BJ (cell line): Measurements from ENCODE around the gene HNRNPUL2. TPM values are rescaled to one million over a fixed set of nuclear protein-coding genes. Genes with fewer than 3 reads are reported as not detected.

Experiments used
- CTCF ChIA-PET: fragments of 350-600 bp; formaldehyde crosslinking; extraction: SDS; loops from one replicate; lab custom pipeline; 2021; ENCODE audit warnings: antibody characterized with exemption, inconsistent platforms; lab: Yijun Ruan, JAX
- POLR2A ChIA-PET: fragments of 300-600 bp; sonication (Branson Sonifier 250); formaldehyde crosslinking; extraction: SDS; loops from one replicate; lab custom pipeline; 2021; ENCODE audit warnings: antibody characterized with exemption; lab: Charles Lee
- DNase-seq: peaks from one replicate; pipeline ENCODE4 v3.0.0-alpha.2; 2011; ENCODE audit warnings: low read depth
- H3K27me3 ChIP-seq: 2 replicates; pipeline ENCODE4 v1.6.0; 2011; ENCODE audit warnings: low read length; ENCODE audit not compliant: control insufficient read depth, insufficient read depth
- H3K36me3 ChIP-seq: 2 replicates; pipeline ENCODE4 v1.5.1; 2011; ENCODE audit warnings: low read length; ENCODE audit not compliant: control insufficient read depth, insufficient read depth
- H3K4me3 ChIP-seq: 2 replicates; pipeline ENCODE4 v1.5.1; 2011; ENCODE audit warnings: low read depth, mild to moderate bottlenecking, control low read depth, low read length
- CTCF ChIP-seq: IDR thresholded peaks from 2 replicates; pipeline ENCODE4 v1.5.1; 2011; ENCODE audit warnings: low read depth, mild to moderate bottlenecking, control low read depth, inconsistent platforms, low read length, moderate library complexity; ENCODE audit not compliant: insufficient read depth
- polyA plus RNA-seq: library from polyadenylated mRNA; depleted of rRNA; stranded (reverse); fragments of >200 nt; gene quantifications from 2 replicates; pipeline ENCODE4 v1.2.3, GENCODE V29; 2011; rRNA removed
- small RNA-seq: library from RNA; depleted of rRNA; stranded (forward); fragments of <200 nt; gene quantifications from one replicate; pipeline ENCODE3, GENCODE V24; 2012; ENCODE audit warnings: low replicate concordance, low read depth; ENCODE audit not compliant: insufficient read length

Gene HNRNPUL2
- polyA plus RNA-seq, 1 experiment, result 10.0 TPM

- no peak for DNase-seq
- H3K36me3 ChIP-seq, result peaks cover 15% of the 10 kb centered on the region
- H3K4me3 ChIP-seq, result peak overlapping the region; percentile 72
- CTCF ChIA-PET, result interaction anchor here (0.5 to 2.0 kb wide), 13 partner anchors 9 to 120 kb away, joined by 3 to 9 read pairs (median 4); partner anchors contain the start of genes INTS5 and LRRN4CL
- POLR2A ChIA-PET, result interaction anchor here (0.6 to 2.3 kb wide), 13 partner anchors 9 to 110 kb away, joined by 3 to 19 read pairs (median 10); partner anchors contain the start of genes B3GAT3, GANAB, HNRNPUL2 and INTS5
- H3K27me3 ChIP-seq, result no peaks in the 10 kb centered on the region
- TF ChIP-seq CTCF, result no peak
Observed at GRCh38 chr11:62665599-62666258, 61.5 kb downstream of the HNRNPUL2 start.

- no peak for DNase-seq
- no peaks in the 10 kb centered on the region for H3K27me3 ChIP-seq
- ChIA-PET POLR2A (interaction anchor here (0.5 to 2.3 kb wide), 18 partner anchors 8 to 1294 kb away, joined by 3 to 19 read pairs (median 6); partner anchors contain the start of genes B3GAT3, GANAB, HNRNPUL2 and INTS5), CTCF (interaction anchor here (0.5 to 2.0 kb wide), 15 partner anchors 8 to 121 kb away, joined by 3 to 9 read pairs (median 4); partner anchors contain the start of genes INTS5 and LRRN4CL)
- peak within 1 kb of the TSS; percentile 72 for H3K4me3 ChIP-seq
- H3K36me3 ChIP-seq, result peaks cover 15% of the 10 kb centered on the region
- no peak for TF ChIP-seq CTCF
Observed at GRCh38 chr11:62665075-62665598, 62.1 kb downstream of the HNRNPUL2 start, which contains the start of the genes C11orf98 and CSKMT. TSS of gene C11orf98 (minus strand) at chr11:62665210. CDS start at chr11:62665169, 41 bp downstream. TSS of gene CSKMT (plus strand) at chr11:62665312. CDS start at chr11:62665880, 568 bp downstream.

- no peaks in the 10 kb centered on the region for H3K27me3 ChIP-seq
- ChIA-PET CTCF (interaction anchor here (0.7 to 2.0 kb wide), 10 partner anchors 8 to 72 kb away, joined by 3 to 9 read pairs (median 4); partner anchors contain the start of genes INTS5 and LRRN4CL), POLR2A (interaction anchor here (0.5 to 2.3 kb wide), 15 partner anchors 8 to 1294 kb away, joined by 3 to 19 read pairs (median 6); partner anchors contain the start of genes B3GAT3, GANAB, HNRNPUL2 and INTS5)
- peaks cover 13% of the 10 kb centered on the region for H3K36me3 ChIP-seq
- DNase-seq, result no peak
- H3K4me3 ChIP-seq, result peak overlapping the region; percentile 72
- TF ChIP-seq CTCF, result no peak
Observed at GRCh38 chr11:62664405-62665074, 62.7 kb downstream of the HNRNPUL2 start.

Small RNA genes lying within 50 kb of the gene (small RNA-seq; reads per million reads assigned to genes)
- not detected for gene SNORA57

Other genes starting within 250 kb of the HNRNPUL2 start
- 145 and 185 TPM in 2 replicates for gene AHNAK, start 180.7 kb downstream of the HNRNPUL2 start, polyA plus RNA-seq
- 2,358 and 2,459 TPM in 2 replicates for gene EEF1G, start 153.6 kb downstream of the HNRNPUL2 start, polyA plus RNA-seq
- gene TUT1, start 135.9 kb downstream of the HNRNPUL2 start, polyA plus RNA-seq, result 6.4 and 9.9 TPM in 2 replicates
- 16.4 and 17.8 TPM in 2 replicates for gene MTA2, start 125.6 kb downstream of the HNRNPUL2 start, polyA plus RNA-seq
- 18.9 and 26.5 TPM in 2 replicates for gene EML3, start 114.7 kb downstream of the HNRNPUL2 start, polyA plus RNA-seq
- gene ROM1, start 114.2 kb downstream of the HNRNPUL2 start, polyA plus RNA-seq, result 2.1 and 2.2 TPM in 2 replicates
- gene B3GAT3, start 105.5 kb downstream of the HNRNPUL2 start, polyA plus RNA-seq, result 24.5 and 42.4 TPM in 2 replicates
- 388 and 463 TPM in 2 replicates for gene GANAB, start 80.8 kb downstream of the HNRNPUL2 start, polyA plus RNA-seq
- gene INTS5, start 74.2 kb downstream of the HNRNPUL2 start, polyA plus RNA-seq, result 6.7 and 17.3 TPM in 2 replicates
- gene C11orf98, start 62.2 kb downstream of the HNRNPUL2 start, polyA plus RNA-seq, result 43.0 and 45.2 TPM in 2 replicates
- gene CSKMT, start 62.1 kb downstream of the HNRNPUL2 start, polyA plus RNA-seq, result 5.1 and 6.6 TPM in 2 replicates
- gene UQCC3, start 55.8 kb downstream of the HNRNPUL2 start, polyA plus RNA-seq, result 6.9 TPM in 2 replicates
- gene LBHD1, start 55.2 kb downstream of the HNRNPUL2 start, polyA plus RNA-seq, result 4.0 and 4.1 TPM in 2 replicates
- gene UBXN1, start 48.4 kb downstream of the HNRNPUL2 start, polyA plus RNA-seq, result 83.7 and 86.0 TPM in 2 replicates
- gene LRRN4CL, start 37.9 kb downstream of the HNRNPUL2 start, polyA plus RNA-seq, result 2.6 and 2.9 TPM in 2 replicates
- 70.8 and 94.1 TPM in 2 replicates for gene BSCL2, start 20.0 kb downstream of the HNRNPUL2 start, polyA plus RNA-seq
- gene GNG3, start 19.8 kb downstream of the HNRNPUL2 start, polyA plus RNA-seq, result not detected in 2 replicates
- 31.7 and 32.6 TPM in 2 replicates for gene TTC9C, start 1.0 kb upstream of the HNRNPUL2 start, polyA plus RNA-seq
- gene ZBTB3, start 26.7 kb upstream of the HNRNPUL2 start, polyA plus RNA-seq, result 3.5 and 3.8 TPM in 2 replicates
- gene POLR2G, start 34.1 kb upstream of the HNRNPUL2 start, polyA plus RNA-seq, result 151 and 208 TPM in 2 replicates
- 9.1 and 17.0 TPM in 2 replicates for gene TAF6L, start 43.9 kb upstream of the HNRNPUL2 start, polyA plus RNA-seq
- gene TMEM179B, start 59.9 kb upstream of the HNRNPUL2 start, polyA plus RNA-seq, result 76.2 and 97.1 TPM in 2 replicates
- gene TMEM223, start 64.5 kb upstream of the HNRNPUL2 start, polyA plus RNA-seq, result 13.6 and 15.7 TPM in 2 replicates
- 37.8 and 51.0 TPM in 2 replicates for gene NXF1, start 78.0 kb upstream of the HNRNPUL2 start, polyA plus RNA-seq
- 61.5 and 76.6 TPM in 2 replicates for gene STX5, start 104.6 kb upstream of the HNRNPUL2 start, polyA plus RNA-seq
- gene TEX54, start 105.4 kb upstream of the HNRNPUL2 start, polyA plus RNA-seq, result not detected in 2 replicates
- gene WDR74, start 112.1 kb upstream of the HNRNPUL2 start, polyA plus RNA-seq, result 24.4 and 37.9 TPM in 2 replicates
- 394 and 535 TPM in 2 replicates for gene SLC3A2, start 153.4 kb upstream of the HNRNPUL2 start, polyA plus RNA-seq
- not detected in 2 replicates for gene CHRM1, start 193.9 kb upstream of the HNRNPUL2 start, polyA plus RNA-seq